ENCODE measurements around the gene PPP5C.

DNA sequence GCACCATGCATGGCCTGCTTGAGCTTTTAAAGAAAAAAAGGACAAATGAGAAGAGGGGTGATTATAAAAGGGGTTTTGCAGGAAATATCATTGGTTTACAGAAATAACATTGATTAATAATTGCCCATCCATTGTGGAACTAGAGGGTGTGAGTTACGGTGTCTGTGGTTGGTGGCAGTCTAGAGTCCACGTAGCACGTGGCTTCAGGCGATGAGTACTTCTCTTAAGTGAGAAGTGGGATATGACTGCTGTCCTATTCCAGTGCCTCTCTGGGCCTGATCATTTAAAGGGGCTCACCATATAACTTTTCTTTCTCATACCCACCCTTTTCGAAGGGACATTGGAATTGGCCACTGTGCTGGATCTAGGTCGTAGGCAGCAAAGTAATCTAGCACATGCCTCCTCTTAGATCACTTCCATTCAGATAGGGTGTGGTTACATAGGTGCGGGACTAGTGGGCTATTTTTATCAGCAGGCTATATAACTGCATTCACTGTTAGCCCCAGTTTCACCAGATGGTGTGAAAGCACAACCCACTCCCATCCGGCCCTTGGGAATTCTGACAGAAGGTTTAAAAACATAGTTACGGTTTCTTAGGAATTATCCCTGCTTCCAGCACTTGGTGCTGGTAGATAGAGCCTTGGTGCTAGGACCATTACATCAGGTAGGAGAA lies 19.9 kb downstream of the PPP5C start:
- TF ChIP-seq, protein P1, sequence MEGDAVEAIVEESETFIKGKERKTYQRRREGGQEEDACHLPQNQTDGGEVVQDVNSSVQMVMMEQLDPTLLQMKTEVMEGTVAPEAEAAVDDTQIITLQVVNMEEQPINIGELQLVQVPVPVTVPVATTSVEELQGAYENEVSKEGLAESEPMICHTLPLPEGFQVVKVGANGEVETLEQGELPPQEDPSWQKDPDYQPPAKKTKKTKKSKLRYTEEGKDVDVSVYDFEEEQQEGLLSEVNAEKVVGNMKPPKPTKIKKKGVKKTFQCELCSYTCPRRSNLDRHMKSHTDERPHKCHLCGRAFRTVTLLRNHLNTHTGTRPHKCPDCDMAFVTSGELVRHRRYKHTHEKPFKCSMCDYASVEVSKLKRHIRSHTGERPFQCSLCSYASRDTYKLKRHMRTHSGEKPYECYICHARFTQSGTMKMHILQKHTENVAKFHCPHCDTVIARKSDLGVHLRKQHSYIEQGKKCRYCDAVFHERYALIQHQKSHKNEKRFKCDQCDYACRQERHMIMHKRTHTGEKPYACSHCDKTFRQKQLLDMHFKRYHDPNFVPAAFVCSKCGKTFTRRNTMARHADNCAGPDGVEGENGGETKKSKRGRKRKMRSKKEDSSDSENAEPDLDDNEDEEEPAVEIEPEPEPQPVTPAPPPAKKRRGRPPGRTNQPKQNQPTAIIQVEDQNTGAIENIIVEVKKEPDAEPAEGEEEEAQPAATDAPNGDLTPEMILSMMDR (IDR thresholded peaks at IDR 0.05) = no peak
- no peak for TF ChIP-seq POLR2A (IDR thresholded peaks at IDR 0.05)
